COLO668 (cell line): ENCODE results near the gene SLC35E1.

Experiments
- DNase-seq: peaks from one replicate; lab custom pipeline; 2025; ENCODE audit not compliant: unreplicated experiment; lab: John Stamatoyannopoulos, UW

The SLC35E1 gene

GRCh38 chr19:16582486-16583261, 10.5 kb upstream of the SLC35E1 start:
- no peak for DNase-seq

- DNase-seq: no peak
Measured at GRCh38 chr19:16581971-16582343, 9.7 kb upstream of the SLC35E1 start.

DNA sequence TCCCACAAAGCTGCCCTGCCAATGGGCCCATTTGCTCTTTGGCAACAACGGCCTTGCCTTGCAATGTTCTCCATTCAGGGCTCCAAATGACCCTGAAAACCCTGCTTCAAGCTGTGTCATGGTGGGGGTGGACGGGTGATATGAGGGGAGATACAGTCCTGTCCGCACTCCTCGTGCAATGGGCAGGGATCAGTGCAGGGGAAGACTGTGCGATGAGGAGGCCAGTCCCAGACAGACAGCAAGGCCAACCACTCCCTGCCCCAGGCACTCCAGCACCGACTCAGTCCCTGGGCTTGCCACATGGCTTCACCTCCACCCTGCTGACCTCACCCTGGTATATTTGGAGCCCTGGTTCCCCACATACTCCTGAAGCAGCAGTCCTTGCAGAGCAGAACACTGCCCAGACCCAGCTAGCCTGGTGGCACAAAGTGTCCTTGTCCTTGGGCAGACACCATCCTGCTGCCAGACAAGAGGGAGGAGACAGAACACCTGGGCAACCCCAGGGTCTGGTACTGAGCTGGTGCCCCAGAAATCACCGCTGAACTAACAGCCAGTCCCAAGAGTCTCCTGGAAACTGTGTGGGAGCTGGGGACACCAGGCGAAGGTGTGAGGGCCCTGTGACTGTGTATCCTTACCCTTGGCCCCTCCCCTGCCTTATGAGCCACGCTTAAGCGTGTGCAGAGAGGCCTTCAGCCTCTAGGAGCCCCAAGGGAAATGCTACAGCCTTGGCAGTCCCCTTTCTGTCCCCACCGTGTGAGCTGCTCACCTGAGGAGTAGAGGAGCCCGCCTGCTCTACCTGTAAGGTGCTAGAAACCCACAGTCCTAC, 9.1 kb upstream of the SLC35E1 start:
- no peak for DNase-seq

GRCh38 chr19:16579381-16579780, 7.2 kb upstream of the SLC35E1 start:
- no peak for DNase-seq

GRCh38 chr19:16577531-16577985, 5.3 kb upstream of the SLC35E1 start:
- no peak for DNase-seq

DNA sequence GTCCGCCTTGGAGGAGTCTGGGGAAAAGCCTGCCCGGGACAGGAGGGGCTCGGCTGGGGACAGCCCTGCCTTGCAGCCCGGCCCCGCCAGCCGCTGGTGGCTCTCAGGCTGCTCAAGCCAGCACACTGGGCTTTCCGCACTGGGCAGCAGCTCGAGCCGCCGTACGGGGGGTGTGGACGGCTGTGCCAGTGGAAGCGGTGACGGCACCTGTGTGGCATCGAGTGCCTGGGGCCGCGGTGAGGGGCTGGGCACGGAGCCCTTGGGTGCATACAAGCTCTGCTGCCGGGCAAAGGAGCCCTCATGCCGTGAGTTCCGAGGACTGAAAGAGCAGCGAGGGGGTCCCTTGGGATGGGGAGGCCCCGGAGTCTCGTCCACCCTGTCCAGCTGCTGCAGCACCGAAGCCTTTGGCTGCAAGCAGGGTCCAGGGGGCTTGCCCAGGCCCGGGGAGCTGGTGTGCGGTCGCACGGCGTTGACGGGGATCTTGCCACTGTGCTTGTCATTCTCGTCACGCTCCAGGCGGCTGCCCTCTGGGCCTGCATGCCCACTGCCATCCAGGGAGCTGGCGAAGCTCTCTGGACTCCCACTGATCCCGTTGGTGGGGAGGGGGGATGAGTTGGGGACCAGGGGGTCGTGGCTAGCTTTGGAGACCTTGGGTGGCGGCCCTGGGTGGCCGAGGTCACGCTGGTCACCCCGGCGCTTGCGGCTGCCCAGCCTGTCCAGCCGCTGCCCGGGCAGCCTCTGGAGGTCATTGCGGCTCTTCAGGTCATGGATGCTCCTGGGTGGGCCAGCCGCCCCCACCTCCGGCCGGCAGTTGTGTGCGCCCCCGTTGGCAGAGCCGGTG, 4.7 kb upstream of the SLC35E1 start:
- DNase-seq: no peak

GRCh38 chr19:16575861-16576689, 3.9 kb upstream of the SLC35E1 start:
- DNase-seq: no peak

GRCh38 chr19:16575282-16575681, 3.1 kb upstream of the SLC35E1 start:
- DNase-seq: no peak

DNA sequence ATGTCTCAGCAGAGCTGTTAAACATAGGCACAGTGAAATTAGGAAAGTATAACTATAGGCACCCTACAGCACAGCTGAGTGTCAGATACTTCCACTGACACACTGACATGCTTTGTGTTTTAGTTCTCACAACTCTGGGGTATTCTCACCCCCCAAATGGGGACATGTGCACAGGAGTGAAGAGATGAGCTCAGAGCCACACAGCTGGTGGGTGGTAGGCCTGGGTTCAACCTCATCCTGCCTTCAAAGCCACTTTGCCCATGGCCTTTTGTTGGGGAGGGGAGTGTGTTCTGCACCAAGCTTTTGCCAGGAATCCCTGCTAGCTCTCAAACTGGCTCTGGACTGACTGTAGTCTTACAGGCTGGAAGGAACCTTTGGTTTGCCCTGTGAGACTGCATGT, 1.7 kb upstream of the SLC35E1 start:
- DNase-seq: no peak

DNA sequence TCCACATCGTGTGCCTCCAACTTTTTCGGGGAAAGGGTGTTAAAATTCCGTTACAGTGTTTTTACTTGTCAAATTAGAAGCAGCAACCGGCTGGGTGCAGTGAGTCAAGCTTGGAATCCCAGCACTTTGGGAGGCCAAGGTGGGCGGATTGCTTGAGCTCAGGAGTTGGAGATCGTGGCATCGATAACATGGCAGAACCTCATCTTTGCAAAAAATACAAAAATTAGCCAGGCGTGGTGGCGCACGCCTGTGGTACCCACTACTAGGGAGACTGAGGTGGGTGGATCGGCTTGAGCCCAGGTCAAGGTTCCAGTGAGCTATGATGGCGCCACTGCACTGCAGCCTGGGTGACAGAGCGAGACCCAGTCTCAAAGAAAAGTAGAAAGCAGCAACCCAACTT, 1.1 kb upstream of the SLC35E1 start:
- DNase-seq: no peak

GRCh38 chr19:16571822-16572331, 338 bp downstream of the SLC35E1 start:
- DNase-seq: no peak

DNA sequence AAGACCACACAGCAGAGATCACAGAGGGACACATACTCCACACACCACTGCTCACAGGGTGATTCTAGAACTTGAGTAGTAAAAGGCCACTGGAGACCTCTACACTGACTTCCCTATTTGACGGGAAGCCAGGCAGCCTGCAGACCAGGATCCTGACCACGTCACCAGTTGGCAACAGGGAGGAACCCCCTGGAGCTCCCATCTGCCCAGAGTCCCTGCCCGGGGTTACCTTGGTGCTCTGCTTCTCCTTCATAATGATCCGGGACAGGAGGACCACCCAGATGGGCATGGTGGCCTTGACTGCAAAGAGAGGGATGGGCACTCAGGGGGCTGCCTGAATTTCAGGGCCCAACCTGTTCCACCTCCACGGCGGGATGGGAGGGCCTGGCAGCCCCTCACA, 932 bp downstream of the SLC35E1 start:
- DNase-seq: peak; percentile 20

DNA sequence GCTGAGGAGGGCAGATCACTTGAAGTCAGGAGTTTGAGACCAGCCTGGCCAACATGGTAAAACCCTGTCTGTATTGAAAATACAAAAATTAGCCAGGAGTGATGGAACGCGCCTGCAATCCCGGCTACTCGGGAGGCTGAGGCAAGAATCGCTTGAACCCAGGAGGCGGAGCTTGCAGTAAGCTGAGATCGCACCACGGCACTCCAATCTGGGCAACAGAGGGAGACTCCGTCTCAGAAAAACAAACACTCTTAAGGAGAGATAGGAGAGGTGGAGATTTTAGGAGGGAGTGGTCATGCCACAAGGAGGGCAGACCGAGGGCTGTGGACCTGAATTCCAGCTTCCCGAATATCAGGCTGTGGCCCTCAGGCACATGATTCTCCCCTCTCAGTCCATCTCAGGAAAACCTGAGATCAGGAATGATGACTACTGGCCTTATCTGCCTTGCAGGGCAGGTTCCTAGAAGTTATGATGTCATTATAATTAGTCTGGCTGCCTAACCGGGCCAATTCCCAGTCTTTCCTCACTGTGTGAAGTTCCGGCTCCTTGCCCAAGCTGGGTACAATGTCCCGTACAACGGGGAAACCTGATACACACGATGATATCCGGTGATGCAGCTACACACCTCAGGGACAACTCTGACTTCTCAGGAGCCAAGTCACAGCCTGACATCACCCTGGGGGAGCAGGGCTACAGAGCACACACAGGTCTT, 2.5 kb downstream of the SLC35E1 start:
- DNase-seq: no peak

DNA sequence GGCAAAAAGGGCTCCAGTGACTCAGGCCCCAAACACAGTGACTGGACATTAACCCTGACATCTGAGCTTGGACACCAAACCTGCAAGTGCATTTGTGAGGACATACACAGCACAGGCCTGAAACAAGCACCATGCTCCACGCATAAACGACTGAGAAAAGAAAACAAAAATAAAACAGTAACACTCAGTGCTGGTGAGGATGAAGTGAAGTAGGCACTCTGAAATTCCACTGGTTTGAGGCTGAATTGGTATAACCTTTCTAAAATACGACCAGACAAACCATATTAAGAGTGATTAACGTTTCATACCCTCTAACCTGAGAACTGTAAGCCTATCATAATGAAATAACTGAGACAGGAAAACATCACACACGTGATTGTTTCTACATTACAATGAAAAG, 5.5 kb downstream of the SLC35E1 start:
- no peak for DNase-seq

DNA sequence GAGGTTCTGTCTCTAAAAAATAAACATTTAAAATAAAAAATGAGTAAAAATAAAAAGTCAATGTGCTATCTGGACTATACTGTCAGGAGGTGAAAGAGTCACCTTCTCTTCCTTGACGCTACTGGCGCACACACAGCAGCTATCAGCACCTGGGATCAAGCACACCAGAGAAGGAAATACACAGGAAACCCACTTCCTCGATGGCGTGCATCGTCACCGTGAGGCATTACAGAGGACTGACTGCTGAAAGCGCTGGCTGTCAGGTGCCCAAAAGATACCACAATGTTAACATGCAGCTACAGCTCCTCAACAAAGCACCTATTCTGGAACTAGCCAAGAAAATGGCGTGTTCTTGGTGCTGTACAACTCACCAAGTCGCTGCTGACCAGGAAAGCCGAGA, 6.1 kb downstream of the SLC35E1 start:
- no peak for DNase-seq

- no peak for DNase-seq
Measured at GRCh38 chr19:16564842-16565241, 7.4 kb downstream of the SLC35E1 start.

DNA sequence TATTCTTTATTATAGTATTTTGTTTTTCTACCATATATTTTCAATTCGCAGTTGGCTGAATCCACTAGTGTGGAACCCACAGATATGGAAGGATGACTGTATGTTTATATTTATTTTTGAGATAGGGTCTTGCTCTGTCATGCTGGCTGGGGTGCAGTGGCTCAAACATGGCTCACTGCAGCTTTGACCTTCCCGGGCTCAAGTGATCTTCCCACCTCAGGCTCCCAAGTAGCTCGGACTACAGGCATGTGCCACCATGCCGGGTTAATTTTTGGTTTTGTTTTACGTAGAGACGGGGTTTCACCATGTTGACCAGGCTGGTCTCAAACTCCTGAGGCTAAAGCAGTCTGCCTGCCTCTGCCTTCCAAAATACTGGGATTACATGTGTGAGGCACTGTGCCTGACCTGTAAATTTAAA, 9.6 kb downstream of the SLC35E1 start:
- DNase-seq: no peak

DNA sequence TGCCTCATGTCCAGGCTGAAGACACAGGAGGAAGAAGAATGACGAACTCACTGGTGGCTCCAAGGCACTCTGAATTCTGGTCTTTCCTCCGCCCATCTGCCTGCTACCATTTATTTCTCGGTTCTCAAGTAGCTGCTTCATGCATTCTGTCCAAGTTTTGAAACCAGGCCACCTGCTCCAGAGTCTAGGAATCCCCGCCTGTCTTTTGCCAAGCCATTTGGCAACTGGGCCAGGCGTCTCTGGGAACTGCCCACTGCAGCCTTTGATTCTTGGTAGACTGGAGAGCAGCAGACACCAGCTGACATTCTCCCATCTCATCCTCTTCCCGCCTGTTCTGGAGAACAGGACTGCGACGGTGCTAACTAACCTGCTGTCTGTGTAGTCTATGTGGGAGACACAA, 10.8 kb downstream of the SLC35E1 start:
- DNase-seq: no peak

- DNase-seq: no peak
Measured at GRCh38 chr19:16559780-16560276, 12.4 kb downstream of the SLC35E1 start.

DNA sequence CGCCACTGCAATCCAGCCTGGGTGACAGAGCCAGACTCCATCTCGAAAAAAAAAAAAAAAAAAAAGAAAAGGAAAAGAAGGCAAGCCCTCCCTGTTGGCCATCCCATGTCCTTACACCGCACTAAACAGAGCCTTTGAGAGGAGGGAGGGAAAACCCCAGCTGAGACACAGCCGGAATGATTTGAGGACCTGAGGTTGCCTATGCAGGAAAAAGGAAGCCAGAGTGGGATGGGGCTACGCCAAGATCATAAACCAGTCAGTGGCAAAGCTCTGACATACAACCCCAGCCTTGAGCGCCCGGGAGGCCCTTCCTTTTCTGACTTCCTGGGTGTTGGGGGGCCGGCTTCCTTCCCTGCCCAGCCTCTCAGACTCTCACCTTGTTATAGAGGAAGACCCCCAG, 17.4 kb downstream of the SLC35E1 start:
- no peak for DNase-seq
